Limb (tissue), 2 donors: Measurements from ENCODE around the gene ILF2.
A peak's percentile ranks its signal among the peaks of the same experiment; 100 is the strongest.
"Not testable (repeated sequence)": the region's sequence is repeated elsewhere in the genome, so short reads cannot be mapped to it uniquely, and the experiment has no call there.

Experiments used
- DNase-seq, 2 donors: peaks; one replicate each; pipeline ENCODE4 v3.0.0-alpha.2; 2016; ENCODE audit errors: extremely low spot score in 2 of 2

The ILF2 gene

GRCh38 chr1:153679337-153680119, 8.7 kb upstream of the ILF2 start:
- DNase-seq: peak in 1 of 2 donors; percentile 46

DNA sequence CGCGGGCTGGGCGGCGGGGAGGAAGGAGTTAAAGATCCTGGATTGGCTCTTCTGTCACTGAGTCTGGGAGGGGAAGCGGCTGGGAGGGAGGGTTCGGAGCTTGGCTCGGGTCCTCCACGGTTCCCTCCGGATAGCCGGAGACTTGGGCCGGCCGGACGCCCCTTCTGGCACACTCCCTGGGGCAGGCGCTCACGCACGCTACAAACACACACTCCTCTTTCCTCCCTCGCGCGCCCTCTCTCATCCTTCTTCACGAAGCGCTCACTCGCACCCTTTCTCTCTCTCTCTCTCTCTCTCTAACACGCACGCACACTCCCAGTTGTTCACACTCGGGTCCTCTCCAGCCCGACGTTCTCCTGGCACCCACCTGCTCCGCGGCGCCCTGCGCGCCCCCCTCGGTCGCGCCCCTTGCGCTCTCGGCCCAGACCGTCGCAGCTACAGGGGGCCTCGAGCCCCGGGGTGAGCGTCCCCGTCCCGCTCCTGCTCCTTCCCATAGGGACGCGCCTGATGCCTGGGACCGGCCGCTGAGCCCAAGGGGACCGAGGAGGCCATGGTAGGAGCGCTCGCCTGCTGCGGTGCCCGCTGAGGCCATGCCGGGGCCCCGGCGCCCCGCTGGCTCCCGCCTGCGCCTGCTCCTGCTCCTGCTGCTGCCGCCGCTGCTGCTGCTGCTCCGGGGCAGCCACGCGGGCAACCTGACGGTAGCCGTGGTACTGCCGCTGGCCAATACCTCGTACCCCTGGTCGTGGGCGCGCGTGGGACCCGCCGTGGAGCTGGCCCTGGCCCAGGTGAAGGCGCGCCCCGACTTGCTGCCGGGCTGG, 7.9 kb upstream of the ILF2 start, which contains the start of gene NPR1:
NPR1 (plus strand) TSS at position 170 of the 818 bp plus-strand sequence; CDS start at position 591, 421 bp downstream.
- DNase-seq: peak in 1 of 2 donors; percentile 56

DNA sequence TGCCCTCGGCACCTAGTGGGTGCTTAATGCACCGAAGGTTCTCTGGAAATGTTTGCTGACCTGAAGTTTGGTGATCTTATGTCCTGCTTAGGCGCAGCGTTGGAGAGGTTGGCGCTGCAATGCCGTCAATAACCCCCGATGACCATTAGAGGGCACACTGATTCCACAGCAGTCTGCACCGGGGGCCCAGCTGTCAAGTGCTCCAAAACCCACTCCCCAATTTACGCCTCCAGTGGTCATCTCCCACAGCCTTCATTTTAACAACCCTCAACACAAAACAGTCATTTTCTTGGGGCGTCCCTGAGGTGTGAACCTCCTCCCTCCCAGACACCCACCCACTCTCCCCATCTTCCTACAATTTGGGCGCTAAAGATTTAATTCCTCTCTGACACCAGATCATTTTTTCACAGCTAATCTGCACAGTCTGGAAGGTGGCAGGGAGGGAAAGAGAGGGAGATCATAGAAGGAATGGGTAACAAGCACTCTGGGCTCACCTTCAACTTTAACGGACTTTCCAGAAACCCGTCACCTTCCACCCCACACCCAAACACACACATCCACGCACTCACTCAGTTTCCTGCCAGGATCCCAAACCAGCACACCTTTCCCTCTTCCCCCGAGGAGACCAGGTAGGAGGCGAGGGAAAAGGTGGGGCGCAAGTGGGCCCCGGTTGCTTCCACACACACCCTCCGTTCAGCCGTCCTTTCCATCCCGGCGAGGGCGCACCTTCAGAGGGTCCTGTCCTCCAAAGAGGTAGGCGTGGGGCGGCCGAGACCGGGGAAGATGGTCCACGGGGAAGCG, 7.1 kb upstream of the ILF2 start:
- DNase-seq: peak; percentile 66 to 75

DNA sequence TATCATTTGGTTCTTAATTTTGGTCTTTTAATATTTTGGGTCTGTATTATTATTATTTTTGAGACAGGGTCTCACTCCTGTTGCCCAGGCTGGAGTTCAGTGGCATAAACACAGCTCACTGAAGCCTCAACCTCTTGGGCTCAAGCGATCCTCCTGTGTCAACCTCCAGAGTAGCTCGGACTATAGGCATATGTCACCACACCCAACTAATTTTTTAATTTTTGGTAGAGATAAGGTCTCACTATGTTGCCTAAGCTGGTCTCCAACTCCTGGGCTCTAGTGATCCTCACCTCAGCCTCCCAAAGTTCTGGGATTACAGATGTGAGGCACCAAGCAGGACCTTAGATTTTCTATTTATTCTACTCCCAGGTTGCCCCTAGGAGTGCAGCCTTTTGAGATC, 2.7 kb upstream of the ILF2 start:
- no peak for DNase-seq

DNA sequence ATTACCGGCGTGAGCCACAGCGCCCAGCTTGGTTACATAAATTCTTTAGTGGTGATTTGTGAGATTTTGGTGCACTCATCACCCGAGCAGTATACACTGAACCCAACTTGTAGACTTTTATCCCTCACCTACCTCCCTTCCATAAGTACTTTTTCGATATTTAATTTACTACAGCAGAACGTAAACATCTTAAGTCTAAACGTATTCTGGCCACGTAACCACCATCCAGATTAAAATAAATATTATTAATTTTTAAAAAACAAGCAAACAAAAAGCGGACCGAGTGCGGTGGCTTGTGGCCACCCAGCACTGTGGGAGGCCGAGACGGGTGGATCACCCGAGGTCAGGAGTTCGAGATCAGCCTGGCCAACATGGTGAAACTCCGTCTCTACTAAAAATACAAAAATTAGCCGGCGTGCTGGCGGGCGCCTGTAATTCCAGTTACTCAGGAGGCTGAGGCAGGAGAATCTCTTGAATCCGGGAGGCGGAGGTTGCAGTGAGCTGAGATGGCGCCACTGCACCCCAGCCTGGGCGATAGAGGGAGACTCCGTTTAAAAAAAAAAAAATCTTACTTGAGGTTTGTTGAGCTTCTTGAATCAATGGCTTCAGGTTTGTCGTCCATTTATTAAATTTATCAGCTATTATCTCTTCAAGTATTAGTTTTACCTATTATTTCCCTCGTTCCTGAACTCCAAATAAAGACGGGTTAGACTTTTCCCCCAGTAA, 998 bp upstream of the ILF2 start:
- peak in 1 of 2 donors; percentile 43 for DNase-seq

- DNase-seq: no peak
Measured at GRCh38 chr1:153670257-153670858, 435 bp downstream of the ILF2 start.

DNA sequence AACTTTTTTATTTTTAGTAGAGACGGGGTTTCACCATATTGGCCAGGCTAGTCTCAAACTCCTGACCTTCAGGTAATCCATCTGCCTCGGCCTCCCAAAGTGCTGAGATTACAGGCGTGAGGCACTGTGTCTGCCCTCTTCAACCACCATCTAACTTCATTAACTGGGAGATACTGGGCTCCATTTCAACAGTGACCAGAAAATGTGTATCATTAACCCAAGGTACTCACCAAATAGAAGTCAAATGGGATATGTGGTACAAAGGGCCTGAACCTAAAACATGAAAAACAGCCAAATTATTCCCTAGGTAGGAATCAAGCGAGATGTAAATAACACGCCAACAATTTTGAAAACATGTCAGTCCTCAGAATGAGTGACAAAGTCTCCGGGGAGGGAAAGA, 1.2 kb downstream of the ILF2 start:
- no peak for DNase-seq

- not testable (repeated sequence) for DNase-seq
Measured at GRCh38 chr1:153668672-153669071, 2.1 kb downstream of the ILF2 start.

GRCh38 chr1:153667439-153667838, 3.4 kb downstream of the ILF2 start:
- DNase-seq: no peak

DNA sequence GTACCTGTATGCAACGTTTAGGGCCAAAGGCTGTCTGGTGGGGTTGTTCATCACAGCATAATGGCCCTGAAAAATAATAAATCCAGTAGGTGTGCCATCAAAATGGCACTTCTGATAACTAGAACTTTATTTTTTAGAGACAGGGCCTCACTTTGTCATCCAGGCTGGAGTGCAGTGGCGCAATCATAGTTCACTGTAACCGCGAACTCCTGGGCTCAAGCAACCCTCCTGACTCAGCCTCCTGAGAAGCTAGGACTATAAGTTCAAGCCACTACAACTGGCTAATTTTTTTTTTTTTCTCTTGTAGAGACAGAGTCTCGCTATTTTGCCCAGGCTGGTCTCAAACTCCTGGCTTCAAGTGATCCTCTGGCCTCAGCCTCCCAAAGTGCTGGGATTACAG, 7.6 kb downstream of the ILF2 start:
- DNase-seq: no peak

DNA sequence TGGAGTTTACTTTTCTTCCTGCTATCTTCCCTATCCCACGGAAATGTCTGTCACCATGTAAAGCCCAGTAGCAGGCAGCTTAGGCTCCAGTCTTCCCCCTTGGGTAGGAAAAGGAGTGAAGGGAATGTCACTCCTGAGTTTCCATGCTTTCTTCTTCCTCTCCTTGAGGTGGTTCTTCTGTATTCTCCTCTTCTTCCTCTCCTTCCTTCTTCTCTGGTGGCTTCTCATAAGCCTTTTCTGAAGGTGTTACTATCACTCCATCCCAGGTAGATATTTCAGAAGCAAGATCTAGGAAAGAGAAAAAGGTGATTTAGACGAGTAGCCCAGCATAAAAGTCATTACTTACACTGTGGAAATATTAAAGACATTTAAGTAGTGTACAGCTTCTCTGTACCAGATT, 8.5 kb downstream of the ILF2 start:
- no peak for DNase-seq

DNA sequence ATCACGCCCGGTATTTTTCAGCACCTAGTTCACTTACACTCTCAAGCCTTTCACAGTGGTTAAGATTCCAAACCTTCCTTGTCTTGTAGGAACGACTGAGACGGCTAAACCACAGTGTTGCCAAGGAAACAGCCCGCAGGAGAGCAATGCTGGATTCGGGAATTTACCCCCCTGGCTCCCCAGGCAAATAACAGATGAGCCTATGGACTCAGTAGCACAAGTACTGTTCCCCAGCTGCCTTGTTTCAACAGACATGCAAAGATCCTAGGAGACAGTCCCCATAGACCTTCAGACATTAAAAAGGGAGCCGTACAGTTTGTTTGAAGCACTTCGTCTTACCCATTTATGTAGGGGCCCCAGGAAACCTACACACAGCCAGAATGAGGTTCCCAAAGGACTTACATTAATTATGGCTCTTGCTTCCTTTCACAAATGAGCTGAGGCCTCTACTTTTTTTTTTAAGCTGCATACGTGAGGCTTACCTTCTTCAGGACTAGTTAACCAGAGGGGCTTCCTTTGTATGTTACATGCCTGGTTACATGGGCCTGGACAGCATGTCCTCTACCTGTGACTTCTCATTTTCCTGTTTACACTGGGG, 9.6 kb downstream of the ILF2 start:
- no peak for DNase-seq

- no peak for DNase-seq
Measured at GRCh38 chr1:153659656-153660055, 11.1 kb downstream of the ILF2 start.

GRCh38 chr1:153659175-153659534, 11.6 kb downstream of the ILF2 start:
- no peak for DNase-seq

DNA sequence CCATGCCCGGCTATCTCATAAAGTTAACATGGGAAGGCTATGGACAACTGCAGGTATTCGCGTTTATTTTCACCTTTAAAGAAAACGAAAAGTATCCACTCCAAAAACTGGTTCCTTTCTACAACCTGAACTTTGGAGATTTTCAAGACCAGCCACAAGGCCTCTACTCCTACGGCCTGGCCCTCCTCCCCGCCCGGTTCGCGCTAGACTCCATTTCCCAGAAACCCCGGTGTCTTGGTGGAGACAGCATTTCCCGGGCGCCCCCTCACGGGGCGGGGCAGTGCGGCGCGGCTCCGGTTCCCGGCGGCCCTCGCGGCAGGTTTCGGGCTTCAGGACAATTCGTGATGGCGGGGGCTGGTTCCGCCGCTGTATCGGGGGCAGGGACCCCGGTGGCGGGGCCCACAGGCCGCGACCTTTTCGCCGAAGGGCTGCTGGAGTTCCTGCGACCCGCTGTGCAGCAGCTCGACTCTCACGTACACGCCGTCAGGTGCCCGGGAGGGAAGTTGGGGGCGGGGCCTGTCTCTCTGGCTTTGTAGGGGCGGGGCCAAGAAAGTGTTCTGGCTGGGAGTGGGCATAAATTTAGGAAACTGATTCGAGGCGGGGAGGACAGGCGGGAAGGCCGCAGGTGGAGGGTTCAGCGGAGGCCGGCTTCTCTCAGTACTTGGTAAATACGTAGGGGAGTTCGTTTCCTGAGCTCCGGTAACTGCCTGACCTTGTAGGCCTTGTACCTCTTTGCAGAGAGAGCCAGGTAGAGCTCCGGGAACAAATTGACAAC, 12.2 kb downstream of the ILF2 start, which contains the start of gene SNAPIN:
SNAPIN (plus strand) TSS at position 304 of the 775 bp plus-strand sequence; CDS start at position 345, 41 bp downstream.
- DNase-seq: peak; percentile 93 to 95

- DNase-seq: no peak
Measured at GRCh38 chr1:153655333-153655732, 15.5 kb downstream of the ILF2 start.

DNA sequence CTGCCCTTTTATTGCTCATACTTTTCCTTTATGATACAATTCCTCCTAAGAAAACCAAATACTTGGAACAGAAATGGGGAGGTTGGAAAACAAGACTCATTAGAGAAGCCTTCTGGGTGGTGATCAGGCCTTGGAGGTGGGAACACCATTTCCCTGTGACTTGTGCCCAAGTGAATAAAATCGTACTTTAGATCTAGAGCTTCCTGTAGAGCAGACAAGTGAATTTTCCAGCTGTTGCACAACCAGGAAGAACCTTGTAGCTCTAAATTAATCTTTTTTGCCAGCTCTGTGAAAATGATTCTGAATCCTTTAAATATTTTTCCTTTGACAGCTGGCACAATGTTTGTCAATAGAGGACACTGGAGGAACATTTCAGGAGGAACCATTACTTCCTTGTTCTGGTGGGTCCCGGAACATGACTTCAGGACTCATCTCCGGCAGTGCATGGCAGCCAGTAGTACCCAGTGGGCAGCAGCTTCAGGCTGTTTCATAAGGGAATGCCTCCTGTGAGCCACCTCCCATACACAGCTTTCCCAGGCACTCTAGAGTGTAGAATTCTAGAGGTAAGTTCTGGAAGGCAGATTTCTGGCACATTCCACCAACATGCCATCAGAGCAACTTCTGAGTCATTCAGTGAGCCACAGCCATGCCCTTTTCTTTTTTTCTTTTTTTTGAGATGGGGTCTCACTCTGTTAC, 17.8 kb downstream of the ILF2 start:
- no peak for DNase-seq

GRCh38 chr1:153651771-153652170, 19.0 kb downstream of the ILF2 start:
- DNase-seq: no peak

DNA sequence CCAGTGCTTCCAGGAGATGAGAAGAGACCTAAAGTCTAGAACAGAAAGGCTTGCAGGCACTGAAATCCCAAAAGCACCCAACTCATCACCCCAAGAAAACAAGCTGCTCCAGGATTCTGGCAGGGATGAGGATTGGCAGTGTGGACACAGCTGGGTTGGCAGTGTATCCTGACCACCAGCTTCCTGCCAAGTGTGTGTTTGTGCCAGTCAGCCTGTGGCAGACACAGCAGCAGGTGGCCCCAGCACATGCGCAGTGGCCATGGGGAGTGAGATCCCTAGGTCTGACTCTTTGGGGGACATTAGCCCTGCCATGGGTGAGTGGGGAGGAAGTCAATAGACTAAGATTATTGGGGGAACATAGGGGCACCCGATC, 20.9 kb downstream of the ILF2 start:
- no peak for DNase-seq
